Measurements from ENCODE around the gene C5orf47. TPM values are rescaled to one million over a fixed set of nuclear protein-coding genes. Genes with fewer than 3 reads are reported as not detected.

Gene C5orf47
- total RNA-seq, 1 experiment from 2014 or later, result not detected

DNA sequence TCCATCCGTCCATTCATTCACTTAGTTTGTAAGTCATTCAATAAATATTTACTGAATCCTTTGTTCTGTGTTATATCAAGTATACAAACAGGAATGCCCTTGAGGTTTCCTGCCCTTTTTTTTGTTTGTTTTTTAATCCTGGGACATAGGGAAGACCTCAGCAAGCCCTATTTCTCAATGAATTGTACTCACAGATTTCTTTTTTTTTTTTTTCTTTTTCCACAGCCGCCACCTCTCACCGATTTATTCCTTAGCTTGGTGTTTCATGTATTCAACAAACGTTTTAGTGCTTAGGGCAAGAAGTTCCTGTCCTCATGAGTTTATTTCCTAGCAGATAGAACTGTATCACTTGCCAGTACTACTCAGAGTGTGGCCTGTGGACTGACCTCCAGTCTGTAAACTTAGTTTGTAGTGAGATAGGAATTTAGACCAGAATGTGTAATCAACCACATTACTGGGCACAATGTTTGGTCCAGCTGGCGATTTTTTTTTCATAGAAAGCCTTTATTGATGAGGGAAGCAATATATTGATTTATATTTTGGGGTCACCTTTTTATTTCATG, 35.4 kb upstream of the C5orf47 start:
- no peak overlapping the region for H3K9ac ChIP-seq (ENCODE audit: low read length)
- no peak overlapping the region for H2AFZ ChIP-seq (ENCODE audit: low read depth, low read length, poor library complexity, severe bottlenecking)
- H3K4me2 ChIP-seq (ENCODE audit: low read length), result no peak overlapping the region
- no peaks in the 10 kb centered on the region for H3K79me2 ChIP-seq (ENCODE audit: insufficient read depth, low read length)
- CTCF ChIA-PET, result no interaction called here
- TF ChIP-seq CBX3 (IDR thresholded peaks at IDR 0.05; ENCODE audit: low read depth) (no peak), ELF1 (IDR thresholded peaks at IDR 0.05; ENCODE audit: borderline replicate concordance, low read depth) (no peak), SRF (IDR thresholded peaks at IDR 0.05; ENCODE audit: low read depth) (no peak), EZH2 (IDR thresholded peaks at IDR 0.05) (no peak), EZH2phosphoT487 (IDR thresholded peaks at IDR 0.05; ENCODE audit: borderline replicate concordance) (no peak), JUND (IDR thresholded peaks at IDR 0.05) (no peak), YY1 (IDR thresholded peaks at IDR 0.05; ENCODE audit: extremely low read depth, insufficient replicate concordance, low read depth, low read length) (no peak)
- TF ChIP-seq, protein P1, sequence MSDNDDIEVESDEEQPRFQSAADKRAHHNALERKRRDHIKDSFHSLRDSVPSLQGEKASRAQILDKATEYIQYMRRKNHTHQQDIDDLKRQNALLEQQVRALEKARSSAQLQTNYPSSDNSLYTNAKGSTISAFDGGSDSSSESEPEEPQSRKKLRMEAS (IDR thresholded peaks at IDR 0.05), result no peak
- TF ChIP-seq, protein P2, sequence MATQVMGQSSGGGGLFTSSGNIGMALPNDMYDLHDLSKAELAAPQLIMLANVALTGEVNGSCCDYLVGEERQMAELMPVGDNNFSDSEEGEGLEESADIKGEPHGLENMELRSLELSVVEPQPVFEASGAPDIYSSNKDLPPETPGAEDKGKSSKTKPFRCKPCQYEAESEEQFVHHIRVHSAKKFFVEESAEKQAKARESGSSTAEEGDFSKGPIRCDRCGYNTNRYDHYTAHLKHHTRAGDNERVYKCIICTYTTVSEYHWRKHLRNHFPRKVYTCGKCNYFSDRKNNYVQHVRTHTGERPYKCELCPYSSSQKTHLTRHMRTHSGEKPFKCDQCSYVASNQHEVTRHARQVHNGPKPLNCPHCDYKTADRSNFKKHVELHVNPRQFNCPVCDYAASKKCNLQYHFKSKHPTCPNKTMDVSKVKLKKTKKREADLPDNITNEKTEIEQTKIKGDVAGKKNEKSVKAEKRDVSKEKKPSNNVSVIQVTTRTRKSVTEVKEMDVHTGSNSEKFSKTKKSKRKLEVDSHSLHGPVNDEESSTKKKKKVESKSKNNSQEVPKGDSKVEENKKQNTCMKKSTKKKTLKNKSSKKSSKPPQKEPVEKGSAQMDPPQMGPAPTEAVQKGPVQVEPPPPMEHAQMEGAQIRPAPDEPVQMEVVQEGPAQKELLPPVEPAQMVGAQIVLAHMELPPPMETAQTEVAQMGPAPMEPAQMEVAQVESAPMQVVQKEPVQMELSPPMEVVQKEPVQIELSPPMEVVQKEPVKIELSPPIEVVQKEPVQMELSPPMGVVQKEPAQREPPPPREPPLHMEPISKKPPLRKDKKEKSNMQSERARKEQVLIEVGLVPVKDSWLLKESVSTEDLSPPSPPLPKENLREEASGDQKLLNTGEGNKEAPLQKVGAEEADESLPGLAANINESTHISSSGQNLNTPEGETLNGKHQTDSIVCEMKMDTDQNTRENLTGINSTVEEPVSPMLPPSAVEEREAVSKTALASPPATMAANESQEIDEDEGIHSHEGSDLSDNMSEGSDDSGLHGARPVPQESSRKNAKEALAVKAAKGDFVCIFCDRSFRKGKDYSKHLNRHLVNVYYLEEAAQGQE (IDR thresholded peaks at IDR 0.05; ENCODE audit: low read depth), result no peak
- TF ChIP-seq, protein P3, sequence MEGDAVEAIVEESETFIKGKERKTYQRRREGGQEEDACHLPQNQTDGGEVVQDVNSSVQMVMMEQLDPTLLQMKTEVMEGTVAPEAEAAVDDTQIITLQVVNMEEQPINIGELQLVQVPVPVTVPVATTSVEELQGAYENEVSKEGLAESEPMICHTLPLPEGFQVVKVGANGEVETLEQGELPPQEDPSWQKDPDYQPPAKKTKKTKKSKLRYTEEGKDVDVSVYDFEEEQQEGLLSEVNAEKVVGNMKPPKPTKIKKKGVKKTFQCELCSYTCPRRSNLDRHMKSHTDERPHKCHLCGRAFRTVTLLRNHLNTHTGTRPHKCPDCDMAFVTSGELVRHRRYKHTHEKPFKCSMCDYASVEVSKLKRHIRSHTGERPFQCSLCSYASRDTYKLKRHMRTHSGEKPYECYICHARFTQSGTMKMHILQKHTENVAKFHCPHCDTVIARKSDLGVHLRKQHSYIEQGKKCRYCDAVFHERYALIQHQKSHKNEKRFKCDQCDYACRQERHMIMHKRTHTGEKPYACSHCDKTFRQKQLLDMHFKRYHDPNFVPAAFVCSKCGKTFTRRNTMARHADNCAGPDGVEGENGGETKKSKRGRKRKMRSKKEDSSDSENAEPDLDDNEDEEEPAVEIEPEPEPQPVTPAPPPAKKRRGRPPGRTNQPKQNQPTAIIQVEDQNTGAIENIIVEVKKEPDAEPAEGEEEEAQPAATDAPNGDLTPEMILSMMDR (IDR thresholded peaks at IDR 0.05 in 2 of 3, conservative IDR thresholded peaks at IDR 0.05 in 1 of 3; ENCODE audit: borderline replicate concordance in 1 of 3, insufficient read depth in 1 of 3, low read depth in 2 of 3, low read length in 2 of 3), result no peak
- TF ChIP-seq, protein P4, sequence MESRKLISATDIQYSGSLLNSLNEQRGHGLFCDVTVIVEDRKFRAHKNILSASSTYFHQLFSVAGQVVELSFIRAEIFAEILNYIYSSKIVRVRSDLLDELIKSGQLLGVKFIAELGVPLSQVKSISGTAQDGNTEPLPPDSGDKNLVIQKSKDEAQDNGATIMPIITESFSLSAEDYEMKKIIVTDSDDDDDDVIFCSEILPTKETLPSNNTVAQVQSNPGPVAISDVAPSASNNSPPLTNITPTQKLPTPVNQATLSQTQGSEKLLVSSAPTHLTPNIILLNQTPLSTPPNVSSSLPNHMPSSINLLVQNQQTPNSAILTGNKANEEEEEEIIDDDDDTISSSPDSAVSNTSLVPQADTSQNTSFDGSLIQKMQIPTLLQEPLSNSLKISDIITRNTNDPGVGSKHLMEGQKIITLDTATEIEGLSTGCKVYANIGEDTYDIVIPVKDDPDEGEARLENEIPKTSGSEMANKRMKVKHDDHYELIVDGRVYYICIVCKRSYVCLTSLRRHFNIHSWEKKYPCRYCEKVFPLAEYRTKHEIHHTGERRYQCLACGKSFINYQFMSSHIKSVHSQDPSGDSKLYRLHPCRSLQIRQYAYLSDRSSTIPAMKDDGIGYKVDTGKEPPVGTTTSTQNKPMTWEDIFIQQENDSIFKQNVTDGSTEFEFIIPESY (IDR thresholded peaks at IDR 0.05; ENCODE audit: extremely low read depth, insufficient replicate concordance, low read length), result no peak
- TF ChIP-seq, protein P5, sequence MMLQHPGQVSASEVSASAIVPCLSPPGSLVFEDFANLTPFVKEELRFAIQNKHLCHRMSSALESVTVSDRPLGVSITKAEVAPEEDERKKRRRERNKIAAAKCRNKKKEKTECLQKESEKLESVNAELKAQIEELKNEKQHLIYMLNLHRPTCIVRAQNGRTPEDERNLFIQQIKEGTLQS (IDR thresholded peaks at IDR 0.05), result no peak
- ATAC-seq, result no peak
- no peak overlapping the region for H3K4me3 ChIP-seq (replicated peaks in 1 of 2; ENCODE audit: low read depth in 1 of 2, low read length in 2 of 2)
- RAD21 ChIA-PET (ENCODE audit: low non-redundant PET in 1 of 2, low total read pairs in 2 of 2, uncharacterized antibody in 2 of 2, unreplicated experiment in 2 of 2), result interaction anchor here in 1 of 2 experiments (0.6 kb wide), 1 partner anchor 276 kb away, joined by 3 read pairs; no protein-coding TSS in a partner anchor
- POLR2A ChIA-PET, result no interaction called here
- no peaks in the 10 kb centered on the region for H3K9me3 ChIP-seq (ENCODE audit: control insufficient read depth in 1 of 2, insufficient read depth in 1 of 2, low read depth in 1 of 2, low read length in 2 of 2)
- no peaks in the 10 kb centered on the region for H4K20me1 ChIP-seq (ENCODE audit: insufficient read depth)
- H3K4me1 ChIP-seq (ENCODE audit: control insufficient read depth in 1 of 2, insufficient read depth in 2 of 2, low read length in 2 of 2), result no peaks in the 10 kb centered on the region
- no TSS peak for BruUV-seq (replicated peaks)
- DNase-seq (ENCODE audit: low read depth, low spot score), result no peak
- no peak overlapping the region for H3K27ac ChIP-seq (ENCODE audit: low read depth, low read length)
- H3K27me3 ChIP-seq (ENCODE audit: insufficient read depth, low read length), result no peaks in the 10 kb centered on the region
- H3K36me3 ChIP-seq (ENCODE audit: control insufficient read depth in 1 of 2, insufficient read depth in 2 of 2, low read length in 2 of 2), result peaks cover 0 to 6% of the 10 kb centered on the region in 2 experiments; a peak in 1 of 4 replicates
- intact Hi-C loops (cut with micrococcal nuclease), result no loop called here
- no peaks in the 10 kb centered on the region for H3K9me2 ChIP-seq (ENCODE audit: insufficient read depth)

All from HCT116 (cell line).